Measurements from ENCODE around the gene GREB1L. TPM values are rescaled to one million over a fixed set of nuclear protein-coding genes. Genes with fewer than 3 reads are reported as not detected.

GREB1L gene
- polyA plus RNA-seq, 1 donor from 2014 or later, result 23.3 TPM

- no peak overlapping the region for H3K27ac ChIP-seq (ENCODE audit: low read length)
- no peak overlapping the region for H3K4me3 ChIP-seq (ENCODE audit: low read length)
- no peaks in the 10 kb centered on the region for H3F3A ChIP-seq (ENCODE audit: insufficient read depth, low read length, poor library complexity, severe bottlenecking)
- H3K36me3 ChIP-seq (ENCODE audit: insufficient read depth, low read length), result peaks cover 9% of the 10 kb centered on the region
- H4K20me1 ChIP-seq (ENCODE audit: insufficient read depth), result no peaks in the 10 kb centered on the region
- H3K4me2 ChIP-seq (ENCODE audit: low read length), result no peak overlapping the region
- TF ChIP-seq POLR2AphosphoS5 (IDR thresholded peaks at IDR 0.05), result no peak
- no peak for TF ChIP-seq SMC3 (conservative IDR thresholded peaks at IDR 0.05; ENCODE audit: poor library complexity)
- TF ChIP-seq RAD21 (conservative IDR thresholded peaks at IDR 0.05), result no peak
- TF ChIP-seq EP300 (conservative IDR thresholded peaks at IDR 0.05; ENCODE audit: poor library complexity, severe bottlenecking), result no peak
- TF ChIP-seq MXI1 (conservative IDR thresholded peaks at IDR 0.05; ENCODE audit: poor library complexity, severe bottlenecking), result no peak
- no peak for TF ChIP-seq CTCF (IDR thresholded peaks at IDR 0.05; ENCODE audit: poor library complexity, severe bottlenecking)
- no peak for TF ChIP-seq EZH2 (IDR thresholded peaks at IDR 0.05; ENCODE audit: borderline replicate concordance, insufficient read depth, low read length, poor library complexity, severe bottlenecking)
- no peak for TF ChIP-seq TAF1 (IDR thresholded peaks at IDR 0.05; ENCODE audit: low read depth)
- no peak for TF ChIP-seq REST (IDR thresholded peaks at IDR 0.05; ENCODE audit: borderline replicate concordance)
- no peaks in the 10 kb centered on the region for H3K79me2 ChIP-seq (replicated peaks; ENCODE audit: insufficient read depth, low read length)
- H2AFZ ChIP-seq (ENCODE audit: low read depth, low read length), result no peak overlapping the region
- no peaks in the 10 kb centered on the region for H3K9me2 ChIP-seq (ENCODE audit: insufficient read depth, low read length)
- H3K9ac ChIP-seq (ENCODE audit: low read length), result no peak overlapping the region
- H3K27me3 ChIP-seq (ENCODE audit: insufficient read depth, low read depth, low read length), result no peaks in the 10 kb centered on the region
- no peaks in the 10 kb centered on the region for H3K9me3 ChIP-seq (ENCODE audit: low read length)
Measured at GRCh38 chr18:21571772-21572171, 329.7 kb downstream of the GREB1L start.

Small RNAs within 50 kb of the gene (small RNA-seq; reads per million reads assigned to genes)
- 0 reads per million in 3 experiments for gene RF00603

Other genes with a start within 250 kb of the GREB1L start
- gene ROCK1, start 130.4 kb upstream of the GREB1L start, polyA plus RNA-seq, result 25.9 and 43.0 TPM in 2 replicates